ENCODE measurements around the gene C7.

C7 gene

DNA sequence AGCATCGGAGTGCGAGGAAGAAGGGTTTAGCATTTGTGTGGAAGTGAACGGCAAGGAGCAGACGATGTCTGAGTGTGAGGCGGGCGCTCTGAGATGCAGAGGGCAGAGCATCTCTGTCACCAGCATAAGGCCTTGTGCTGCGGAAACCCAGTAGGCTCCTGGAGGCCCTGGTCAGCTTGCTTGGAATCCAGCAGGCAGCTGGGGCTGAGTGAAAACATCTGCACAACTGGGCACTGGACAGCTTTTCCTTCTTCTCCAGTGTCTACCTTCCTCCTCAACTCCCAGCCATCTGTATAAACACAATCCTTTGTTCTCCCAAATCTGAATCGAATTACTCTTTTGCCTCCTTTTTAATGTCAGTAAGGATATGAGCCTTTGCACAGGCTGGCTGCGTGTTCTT is 72.1 kb downstream of the C7 start:
- ChIA-PET CTCF (no interaction called here), POLR2A (no interaction called here)

DNA sequence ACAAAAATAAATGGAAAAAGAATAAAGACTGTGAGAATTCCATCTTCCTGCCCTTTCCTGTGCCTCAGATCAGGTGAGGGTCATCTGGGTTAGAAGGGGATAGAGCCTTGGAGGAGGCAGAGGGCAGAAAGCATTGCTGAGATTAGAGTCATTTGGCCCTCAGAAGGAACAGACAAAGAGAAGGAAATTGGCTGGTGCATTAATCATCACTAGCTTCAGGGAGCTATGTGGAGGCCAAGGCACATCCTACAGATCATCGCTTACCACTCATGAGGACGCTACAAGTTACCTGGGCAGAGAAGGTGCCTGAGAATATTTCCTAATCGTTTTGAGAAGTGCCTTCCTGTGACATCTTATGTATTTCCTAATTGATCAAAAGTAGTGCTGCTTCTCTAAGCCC is 74.5 kb downstream of the C7 start:
- Histone ChIP-seq H3K9me3 (ENCODE audit: control insufficient read depth, insufficient read depth, low read depth, low read length) (no peaks in the 10 kb centered on the region), H3K4me3 (ENCODE audit: low read depth, low read length) (no peak overlapping the region), H3K4me1 (ENCODE audit: control insufficient read depth, insufficient read depth, low read length) (no peaks in the 10 kb centered on the region), H3K27ac (ENCODE audit: extremely low read depth, low read depth, low read length) (no peak overlapping the region), H3K36me3 (ENCODE audit: control insufficient read depth in 2 of 2, insufficient read depth in 1 of 2, low read length in 2 of 2) (no peaks in the 10 kb centered on the region)
- TF ChIP-seq ZSCAN16 (tag by site-specific recombination; IDR thresholded peaks at IDR 0.05) = no peak
- no peak for TF ChIP-seq ZNF394 (tag by site-specific recombination; IDR thresholded peaks at IDR 0.05; ENCODE audit: borderline replicate concordance)
- CTCF ChIA-PET = no interaction called here
- POLR2A ChIA-PET = no interaction called here

More for the DNA sequence above, 72.1 kb downstream of the C7 start:
- no peaks in the 10 kb centered on the region for H3K36me3 ChIP-seq (ENCODE audit: control insufficient read depth in 2 of 2, insufficient read depth in 1 of 2, low read length in 2 of 2)
- H3K27ac ChIP-seq (ENCODE audit: extremely low read depth, low read depth, low read length) = no peak overlapping the region
- H3K4me1 ChIP-seq (ENCODE audit: control insufficient read depth, insufficient read depth, low read length) = no peaks in the 10 kb centered on the region
- TF ChIP-seq, protein P1, sequence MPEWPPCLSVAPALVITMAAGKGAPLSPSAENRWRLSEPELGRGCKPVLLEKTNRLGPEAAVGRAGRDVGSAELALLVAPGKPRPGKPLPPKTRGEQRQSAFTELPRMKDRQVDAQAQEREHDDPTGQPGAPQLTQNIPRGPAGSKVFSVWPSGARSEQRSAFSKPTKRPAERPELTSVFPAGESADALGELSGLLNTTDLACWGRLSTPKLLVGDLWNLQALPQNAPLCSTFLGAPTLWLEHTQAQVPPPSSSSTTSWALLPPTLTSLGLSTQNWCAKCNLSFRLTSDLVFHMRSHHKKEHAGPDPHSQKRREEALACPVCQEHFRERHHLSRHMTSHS (tag by site-specific recombination; IDR thresholded peaks at IDR 0.05) = no peak
- no peaks in the 10 kb centered on the region for H3K9me3 ChIP-seq (ENCODE audit: control insufficient read depth, insufficient read depth, low read depth, low read length)
- H3K4me3 ChIP-seq (ENCODE audit: low read depth, low read length) = no peak overlapping the region

DNA sequence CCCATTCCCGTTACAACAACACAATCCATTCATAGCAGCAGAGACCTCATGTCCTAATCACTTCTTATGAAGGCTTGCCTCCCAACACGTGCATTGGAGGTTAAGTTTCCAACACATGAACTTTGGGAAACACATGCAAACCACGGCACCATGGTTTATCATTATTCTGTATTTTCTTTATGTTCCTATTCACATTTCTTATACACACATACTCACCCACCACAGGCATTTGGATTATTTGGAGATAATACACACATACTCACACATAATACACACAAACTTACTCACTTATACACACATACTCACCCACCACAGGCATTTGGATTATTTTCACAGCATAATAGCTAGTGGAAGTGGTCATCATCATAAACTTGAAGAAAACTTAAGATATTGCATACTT is 75.6 kb downstream of the C7 start:
- TF ChIP-seq, protein P2, sequence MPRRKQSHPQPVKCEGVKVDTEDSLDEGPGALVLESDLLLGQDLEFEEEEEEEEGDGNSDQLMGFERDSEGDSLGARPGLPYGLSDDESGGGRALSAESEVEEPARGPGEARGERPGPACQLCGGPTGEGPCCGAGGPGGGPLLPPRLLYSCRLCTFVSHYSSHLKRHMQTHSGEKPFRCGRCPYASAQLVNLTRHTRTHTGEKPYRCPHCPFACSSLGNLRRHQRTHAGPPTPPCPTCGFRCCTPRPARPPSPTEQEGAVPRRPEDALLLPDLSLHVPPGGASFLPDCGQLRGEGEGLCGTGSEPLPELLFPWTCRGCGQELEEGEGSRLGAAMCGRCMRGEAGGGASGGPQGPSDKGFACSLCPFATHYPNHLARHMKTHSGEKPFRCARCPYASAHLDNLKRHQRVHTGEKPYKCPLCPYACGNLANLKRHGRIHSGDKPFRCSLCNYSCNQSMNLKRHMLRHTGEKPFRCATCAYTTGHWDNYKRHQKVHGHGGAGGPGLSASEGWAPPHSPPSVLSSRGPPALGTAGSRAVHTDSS (tag by site-specific recombination; IDR thresholded peaks at IDR 0.05) = no peak
- TF ChIP-seq ZNF529 (tag by site-specific recombination; IDR thresholded peaks at IDR 0.05; ENCODE audit: insufficient replicate concordance) (no peak), HOXA7 (CRISPR knock-in tag; IDR thresholded peaks at IDR 0.05; ENCODE audit: borderline replicate concordance) (no peak), ZNF549 (tag by site-specific recombination; IDR thresholded peaks at IDR 0.05) (no peak), PRDM1 (tag by site-specific recombination; IDR thresholded peaks at IDR 0.05) (no peak), ZNF791 (tag by site-specific recombination; IDR thresholded peaks at IDR 0.05) (no peak)
- CTCF ChIA-PET = no interaction called here
- Histone ChIP-seq H3K4me1 (ENCODE audit: control insufficient read depth, insufficient read depth, low read length) (no peaks in the 10 kb centered on the region), H3K4me3 (ENCODE audit: low read depth, low read length) (no peak overlapping the region), H3K9me3 (ENCODE audit: control insufficient read depth, insufficient read depth, low read depth, low read length) (no peaks in the 10 kb centered on the region), H3K36me3 (ENCODE audit: control insufficient read depth in 2 of 2, insufficient read depth in 1 of 2, low read length in 2 of 2) (no peaks in the 10 kb centered on the region), H3K27ac (ENCODE audit: extremely low read depth, low read depth, low read length) (no peak overlapping the region)
- POLR2A ChIA-PET = no interaction called here

DNA sequence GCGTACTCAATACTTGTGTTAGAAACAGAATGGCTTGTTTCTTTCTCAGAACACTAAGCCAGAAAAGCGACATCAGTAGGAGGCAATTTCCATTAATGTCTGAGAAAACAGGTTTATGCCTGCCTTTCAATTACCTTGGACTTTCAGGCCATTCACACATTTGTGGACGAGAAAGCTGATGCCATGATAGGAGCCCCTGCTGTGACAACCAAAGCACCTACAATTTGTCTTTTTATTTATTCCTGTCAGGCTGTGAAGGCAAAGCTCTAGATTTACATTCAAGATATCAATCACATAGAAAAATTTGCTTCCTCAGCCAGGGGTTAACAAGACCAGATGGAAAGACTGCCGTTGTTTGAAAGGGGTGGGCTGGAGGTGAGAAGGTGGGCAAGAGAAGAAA is 76.2 kb downstream of the C7 start:
- CTCF ChIA-PET = no interaction called here
- POLR2A ChIA-PET = no interaction called here

More for the DNA sequence above, 76.2 kb downstream of the C7 start:
- Histone ChIP-seq H3K36me3 (ENCODE audit: control insufficient read depth in 2 of 2, insufficient read depth in 1 of 2, low read length in 2 of 2) (no peaks in the 10 kb centered on the region), H3K4me3 (ENCODE audit: low read depth, low read length) (no peak overlapping the region), H3K4me1 (ENCODE audit: control insufficient read depth, insufficient read depth, low read length) (no peaks in the 10 kb centered on the region), H3K9me3 (ENCODE audit: control insufficient read depth, insufficient read depth, low read depth, low read length) (no peaks in the 10 kb centered on the region), H3K27ac (ENCODE audit: extremely low read depth, low read depth, low read length) (no peak overlapping the region)
- TF ChIP-seq, protein P3, sequence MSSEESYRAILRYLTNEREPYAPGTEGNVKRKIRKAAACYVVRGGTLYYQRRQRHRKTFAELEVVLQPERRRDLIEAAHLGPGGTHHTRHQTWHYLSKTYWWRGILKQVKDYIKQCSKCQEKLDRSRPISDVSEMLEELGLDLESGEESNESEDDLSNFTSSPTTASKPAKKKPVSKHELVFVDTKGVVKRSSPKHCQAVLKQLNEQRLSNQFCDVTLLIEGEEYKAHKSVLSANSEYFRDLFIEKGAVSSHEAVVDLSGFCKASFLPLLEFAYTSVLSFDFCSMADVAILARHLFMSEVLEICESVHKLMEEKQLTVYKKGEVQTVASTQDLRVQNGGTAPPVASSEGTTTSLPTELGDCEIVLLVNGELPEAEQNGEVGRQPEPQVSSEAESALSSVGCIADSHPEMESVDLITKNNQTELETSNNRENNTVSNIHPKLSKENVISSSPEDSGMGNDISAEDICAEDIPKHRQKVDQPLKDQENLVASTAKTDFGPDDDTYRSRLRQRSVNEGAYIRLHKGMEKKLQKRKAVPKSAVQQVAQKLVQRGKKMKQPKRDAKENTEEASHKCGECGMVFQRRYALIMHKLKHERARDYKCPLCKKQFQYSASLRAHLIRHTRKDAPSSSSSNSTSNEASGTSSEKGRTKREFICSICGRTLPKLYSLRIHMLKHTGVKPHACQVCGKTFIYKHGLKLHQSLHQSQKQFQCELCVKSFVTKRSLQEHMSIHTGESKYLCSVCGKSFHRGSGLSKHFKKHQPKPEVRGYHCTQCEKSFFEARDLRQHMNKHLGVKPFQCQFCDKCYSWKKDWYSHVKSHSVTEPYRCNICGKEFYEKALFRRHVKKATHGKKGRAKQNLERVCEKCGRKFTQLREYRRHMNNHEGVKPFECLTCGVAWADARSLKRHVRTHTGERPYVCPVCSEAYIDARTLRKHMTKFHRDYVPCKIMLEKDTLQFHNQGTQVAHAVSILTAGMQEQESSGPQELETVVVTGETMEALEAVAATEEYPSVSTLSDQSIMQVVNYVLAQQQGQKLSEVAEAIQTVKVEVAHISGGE (tag by site-specific recombination; conservative IDR thresholded peaks at IDR 0.05; ENCODE audit: low read depth) = no peak
- no peak for TF ChIP-seq ZIC2 (tag by site-specific recombination; IDR thresholded peaks at IDR 0.05)
- TF ChIP-seq ZNF514 (tag by site-specific recombination; IDR thresholded peaks at IDR 0.05) = no peak
